HCT116 (cell line): Measurements from ENCODE around the gene UNKL. TPM values are rescaled to one million over a fixed set of nuclear protein-coding genes. Genes with fewer than 3 reads are reported as not detected.

Source experiments
- ATAC-seq: fragments of 200-7000 bp; cut with Tn5 transposase; 2 replicates; pipeline ENCODE4 v1.9.1; 2020; ENCODE audit warnings: mild to moderate bottlenecking, moderate library complexity
- BruUV-seq: library from RNA; stranded (reverse); fragments of 400-500 nt; replicated peaks from 2 replicates; lab custom pipeline; 2021; lab: Mats Ljungman, UMichigan
- CTCF ChIA-PET: fragments of 300-600 bp; sonication (Branson Sonifier 250); formaldehyde crosslinking; loops from one replicate; lab custom pipeline; 2021; ENCODE audit warnings: antibody characterized with exemption; lab: Charles Lee
- POLR2A ChIA-PET: fragments of 300-600, 350-600 bp; sonication (Branson Sonifier 250); formaldehyde crosslinking; loops from one replicate; lab custom pipeline; 2021; ENCODE audit warnings: antibody characterized with exemption; lab: Charles Lee
- RAD21 ChIA-PET, 2 experiments: fragments of 300-600 bp; sonication (Branson Sonifier 250); formaldehyde crosslinking; loops; one replicate each; lab custom pipeline; 2023; ENCODE audit warnings: low total read pairs in 2 of 2; ENCODE audit not compliant: uncharacterized antibody in 2 of 2, unreplicated experiment in 2 of 2, low non-redundant PET in 1 of 2; lab: Charles Lee
- DNase-seq: peaks from one replicate; pipeline ENCODE4 v3.0.0-alpha.2; 2010; ENCODE audit warnings: low read depth, low spot score
- H2AFZ ChIP-seq: fragments of 200-600 bp; shearing (Covaris generic), sonication (generic); 2 replicates; pipeline ENCODE4 v1.6.1; 2017; ENCODE audit warnings: low read depth, mixed run types, mixed read lengths, antibody characterized with exemption, low read length; ENCODE audit not compliant: poor library complexity, severe bottlenecking
- H3K27ac ChIP-seq: 2 replicates; pipeline ENCODE4 v1.5.1; 2012; ENCODE audit warnings: low read depth, low read length
- H3K27me3 ChIP-seq: fragments of 200-600 bp; sonication (generic); 2 replicates; pipeline ENCODE4 v1.6.1; 2016; ENCODE audit warnings: mixed run types, low read length, mixed read lengths; ENCODE audit not compliant: insufficient read depth
- H3K36me3 ChIP-seq, 2 experiments: fragments of 200-500 bp in 1 of 2; fragments of 200-600 bp in 1 of 2; sonication (Bioruptor generic) in 1 of 2; sonication (generic) in 1 of 2; 2 replicates each; pipeline versions ENCODE4 v1.5.1 to v1.6.1; 2014 to 2016; ENCODE audit warnings: low read length in 2 of 2, inconsistent platforms in 1 of 2, mixed read lengths in 1 of 2, mixed run types in 1 of 2; ENCODE audit not compliant: insufficient read depth in 2 of 2, control insufficient read depth in 1 of 2
- H3K4me1 ChIP-seq, 2 experiments: fragments of 200-600 bp in 1 of 2; sonication (generic) in 1 of 2; 2 replicates each; pipeline versions ENCODE4 v1.5.1 to v1.6.1; 2012 to 2017; ENCODE audit warnings: low read length in 2 of 2, inconsistent platforms in 1 of 2, mild to moderate bottlenecking in 1 of 2, mixed read lengths in 1 of 2, mixed run types in 1 of 2, moderate library complexity in 1 of 2; ENCODE audit not compliant: insufficient read depth in 2 of 2, control insufficient read depth in 1 of 2
- H3K4me2 ChIP-seq: fragments of 200-600 bp; sonication (generic); 2 replicates; pipeline ENCODE4 v1.6.1; 2017; ENCODE audit warnings: mixed run types, low read length, mixed read lengths
- H3K4me3 ChIP-seq, 2 experiments: fragments of 200-600 bp in 1 of 2; sonication (generic) in 1 of 2; replicated peaks in 1 of 2; 2 replicates each; pipeline ENCODE4 v1.5.1; 2011 to 2016; ENCODE audit warnings: low read length in 2 of 2, control low read depth in 1 of 2, low read depth in 1 of 2, mild to moderate bottlenecking in 1 of 2, mixed read lengths in 1 of 2, mixed run types in 1 of 2
- H3K79me2 ChIP-seq: fragments of 200-600 bp; sonication (generic); 2 replicates; pipeline ENCODE4 v1.6.1; 2017; ENCODE audit warnings: mild to moderate bottlenecking, mixed run types, low read length, moderate library complexity, mixed read lengths; ENCODE audit not compliant: insufficient read depth
- H3K9ac ChIP-seq: fragments of 200-600 bp; sonication (generic); 2 replicates; pipeline ENCODE4 v1.6.1; 2016; ENCODE audit warnings: low read length, mixed read lengths
- H3K9me2 ChIP-seq: fragments of 200-600 bp; sonication (generic), shearing (Covaris generic); 2 replicates; pipeline ENCODE4 v1.6.1; 2017; ENCODE audit warnings: mixed run types, mild to moderate bottlenecking, moderate library complexity; ENCODE audit not compliant: insufficient read depth
- H3K9me3 ChIP-seq, 2 experiments: fragments of 200-500 bp in 1 of 2; fragments of 200-600 bp in 1 of 2; sonication (Bioruptor generic) in 1 of 2; sonication (generic) in 1 of 2; 2 replicates each; pipeline ENCODE4 v1.6.1; 2014 to 2017; ENCODE audit warnings: low read length in 2 of 2, mixed read lengths in 2 of 2, inconsistent platforms in 1 of 2, low read depth in 1 of 2, mild to moderate bottlenecking in 1 of 2, mixed run types in 1 of 2, moderate library complexity in 1 of 2; ENCODE audit not compliant: control insufficient read depth in 1 of 2, insufficient read depth in 1 of 2
- H4K20me1 ChIP-seq: fragments of 200-600 bp; sonication (generic), shearing (Covaris generic); 2 replicates; pipeline ENCODE4 v1.6.1; 2017; ENCODE audit warnings: mixed run types, mild to moderate bottlenecking, moderate library complexity; ENCODE audit not compliant: insufficient read depth
- EGR1 ChIP-seq: IDR thresholded peaks from 2 replicates; pipeline ENCODE4 v1.6.1; 2012; ENCODE audit warnings: low read depth
- ELF1 ChIP-seq: IDR thresholded peaks from 2 replicates; pipeline ENCODE4 v1.6.1; 2012; ENCODE audit warnings: low read depth, borderline replicate concordance
- EZH2 ChIP-seq: fragments of 200-600 bp; sonication (generic); IDR thresholded peaks from 2 replicates; pipeline ENCODE4 v1.6.1; 2017; ENCODE audit warnings: antibody characterized with exemption, mixed run types
- EZH2phosphoT487 ChIP-seq: fragments of 200-600 bp; IDR thresholded peaks from 2 replicates; pipeline ENCODE4 v1.6.1; 2018; ENCODE audit warnings: antibody characterized with exemption, borderline replicate concordance
- JUND ChIP-seq: IDR thresholded peaks from 2 replicates; pipeline ENCODE4 v1.6.1; 2012
- POLR2AphosphoS5 ChIP-seq: IDR thresholded peaks from 2 replicates; pipeline ENCODE4 v1.6.1; 2011; ENCODE audit warnings: mild to moderate bottlenecking, low read depth, low read length, moderate library complexity
- SP1 ChIP-seq: IDR thresholded peaks from 2 replicates; pipeline ENCODE4 v1.6.1; 2012; ENCODE audit warnings: low read depth
- TCF7L2 ChIP-seq: IDR thresholded peaks from 2 replicates; pipeline ENCODE4 v1.7.0; 2011; ENCODE audit warnings: borderline replicate concordance, inconsistent platforms; ENCODE audit not compliant: insufficient read depth, insufficient read length; ENCODE audit errors: extremely low read depth
- YY1 ChIP-seq: IDR thresholded peaks from 2 replicates; pipeline ENCODE4 v1.6.1; 2011; ENCODE audit warnings: low read length, low read depth, moderate library complexity, mild to moderate bottlenecking; ENCODE audit not compliant: insufficient replicate concordance; ENCODE audit errors: extremely low read depth
- ZNF274 ChIP-seq: fragments of 200-500 bp; sonication (Bioruptor generic); IDR thresholded peaks from 2 replicates; pipeline ENCODE4 v1.6.1; 2014; ENCODE audit warnings: mild to moderate bottlenecking, low read depth, low read length, inconsistent platforms
- intact Hi-C: fragments of 100-400 bp; cut with micrococcal nuclease; formaldehyde crosslinking; loops from 2 replicates; pipeline ENCODE4 v1.10.0; 2022
- total RNA-seq: library from RNA; stranded (reverse); gene quantifications from one replicate; pipeline ENCODE4 v1.2.1, GENCODE V29; 2021; ENCODE audit not compliant: unreplicated experiment
- TF ChIP-seq, protein P1 (sequence below): IDR thresholded peaks from 2 replicates; pipeline ENCODE4 v1.6.1; 2012
- TF ChIP-seq, protein P2 (sequence below): IDR thresholded peaks from 2 replicates; pipeline ENCODE4 v1.6.1; 2011; ENCODE audit warnings: mild to moderate bottlenecking, low read length, moderate library complexity; ENCODE audit not compliant: insufficient replicate concordance; ENCODE audit errors: extremely low read depth
- TF ChIP-seq, protein P3 (sequence below): IDR thresholded peaks from 2 replicates; pipeline ENCODE4 v1.6.1; 2012

UNKL gene
- total RNA-seq, 1 experiment from 2014 or later, result 24.9 TPM

DNA sequence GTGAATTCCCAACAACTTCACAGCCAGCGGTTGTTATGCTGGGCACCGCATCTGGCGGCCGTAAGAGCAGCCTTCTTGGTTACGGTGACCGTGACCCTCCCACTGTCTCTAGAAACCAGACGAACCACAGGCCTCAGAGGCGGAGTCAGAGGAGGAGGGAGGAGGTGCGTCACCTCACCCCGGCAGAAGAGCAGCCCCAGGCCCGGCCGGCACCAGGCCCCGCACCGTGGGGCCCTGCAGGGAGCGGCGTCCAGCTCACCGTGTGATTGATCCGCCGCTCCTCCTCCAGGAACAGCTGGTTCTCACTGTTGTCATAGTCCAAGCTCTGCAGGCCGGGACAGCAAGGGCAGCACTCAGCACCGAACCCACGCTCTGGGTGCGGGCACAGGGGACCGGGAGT is 46.6 kb upstream of the UNKL start:
- ATAC-seq (no peak), DNase-seq (no peak)
- intact Hi-C loops, result no loop called here
- CTCF ChIA-PET, result no interaction called here
- Histone ChIP-seq H3K4me2 (no peak overlapping the region), H4K20me1 (no peaks in the 10 kb centered on the region), H3K27ac (no peak overlapping the region), H3K4me1 (no peaks in the 10 kb centered on the region), H2AFZ (no peak overlapping the region), H3K36me3 (no peaks in the 10 kb centered on the region; a peak in 1 of 4 replicates), H3K9ac (no peak overlapping the region), H3K4me3 (no peak overlapping the region), H3K27me3 (no peaks in the 10 kb centered on the region), H3K9me2 (no peaks in the 10 kb centered on the region), H3K9me3 (no peaks in the 10 kb centered on the region), H3K79me2 (0 out of 2 replicates have a peak, but pooled peaks cover under 1% of the 10 kb centered on the region)
- RAD21 ChIA-PET, result no interaction called here
- TF ChIP-seq SP1 (no peak), ZNF274 (no peak), EZH2 (no peak), JUND (no peak), YY1 (no peak), ELF1 (no peak), EGR1 (no peak), TCF7L2 (no peak), EZH2phosphoT487 (no peak), POLR2AphosphoS5 (no peak)
- TF ChIP-seq, protein P1, sequence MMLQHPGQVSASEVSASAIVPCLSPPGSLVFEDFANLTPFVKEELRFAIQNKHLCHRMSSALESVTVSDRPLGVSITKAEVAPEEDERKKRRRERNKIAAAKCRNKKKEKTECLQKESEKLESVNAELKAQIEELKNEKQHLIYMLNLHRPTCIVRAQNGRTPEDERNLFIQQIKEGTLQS, result no peak
- TF ChIP-seq, protein P2, sequence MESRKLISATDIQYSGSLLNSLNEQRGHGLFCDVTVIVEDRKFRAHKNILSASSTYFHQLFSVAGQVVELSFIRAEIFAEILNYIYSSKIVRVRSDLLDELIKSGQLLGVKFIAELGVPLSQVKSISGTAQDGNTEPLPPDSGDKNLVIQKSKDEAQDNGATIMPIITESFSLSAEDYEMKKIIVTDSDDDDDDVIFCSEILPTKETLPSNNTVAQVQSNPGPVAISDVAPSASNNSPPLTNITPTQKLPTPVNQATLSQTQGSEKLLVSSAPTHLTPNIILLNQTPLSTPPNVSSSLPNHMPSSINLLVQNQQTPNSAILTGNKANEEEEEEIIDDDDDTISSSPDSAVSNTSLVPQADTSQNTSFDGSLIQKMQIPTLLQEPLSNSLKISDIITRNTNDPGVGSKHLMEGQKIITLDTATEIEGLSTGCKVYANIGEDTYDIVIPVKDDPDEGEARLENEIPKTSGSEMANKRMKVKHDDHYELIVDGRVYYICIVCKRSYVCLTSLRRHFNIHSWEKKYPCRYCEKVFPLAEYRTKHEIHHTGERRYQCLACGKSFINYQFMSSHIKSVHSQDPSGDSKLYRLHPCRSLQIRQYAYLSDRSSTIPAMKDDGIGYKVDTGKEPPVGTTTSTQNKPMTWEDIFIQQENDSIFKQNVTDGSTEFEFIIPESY, result no peak
- TF ChIP-seq, protein P3, sequence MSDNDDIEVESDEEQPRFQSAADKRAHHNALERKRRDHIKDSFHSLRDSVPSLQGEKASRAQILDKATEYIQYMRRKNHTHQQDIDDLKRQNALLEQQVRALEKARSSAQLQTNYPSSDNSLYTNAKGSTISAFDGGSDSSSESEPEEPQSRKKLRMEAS, result no peak
- POLR2A ChIA-PET, result no interaction called here
- no TSS peak for BruUV-seq
